Measurements from ENCODE around the gene TOM1. TPM values are rescaled to one million over a fixed set of nuclear protein-coding genes. Genes with fewer than 3 reads are reported as not detected.

Gene TOM1
- total and polyA plus RNA-seq, 4 donors: 17.9 to 53.0 (median 50.5) TPM

DNA sequence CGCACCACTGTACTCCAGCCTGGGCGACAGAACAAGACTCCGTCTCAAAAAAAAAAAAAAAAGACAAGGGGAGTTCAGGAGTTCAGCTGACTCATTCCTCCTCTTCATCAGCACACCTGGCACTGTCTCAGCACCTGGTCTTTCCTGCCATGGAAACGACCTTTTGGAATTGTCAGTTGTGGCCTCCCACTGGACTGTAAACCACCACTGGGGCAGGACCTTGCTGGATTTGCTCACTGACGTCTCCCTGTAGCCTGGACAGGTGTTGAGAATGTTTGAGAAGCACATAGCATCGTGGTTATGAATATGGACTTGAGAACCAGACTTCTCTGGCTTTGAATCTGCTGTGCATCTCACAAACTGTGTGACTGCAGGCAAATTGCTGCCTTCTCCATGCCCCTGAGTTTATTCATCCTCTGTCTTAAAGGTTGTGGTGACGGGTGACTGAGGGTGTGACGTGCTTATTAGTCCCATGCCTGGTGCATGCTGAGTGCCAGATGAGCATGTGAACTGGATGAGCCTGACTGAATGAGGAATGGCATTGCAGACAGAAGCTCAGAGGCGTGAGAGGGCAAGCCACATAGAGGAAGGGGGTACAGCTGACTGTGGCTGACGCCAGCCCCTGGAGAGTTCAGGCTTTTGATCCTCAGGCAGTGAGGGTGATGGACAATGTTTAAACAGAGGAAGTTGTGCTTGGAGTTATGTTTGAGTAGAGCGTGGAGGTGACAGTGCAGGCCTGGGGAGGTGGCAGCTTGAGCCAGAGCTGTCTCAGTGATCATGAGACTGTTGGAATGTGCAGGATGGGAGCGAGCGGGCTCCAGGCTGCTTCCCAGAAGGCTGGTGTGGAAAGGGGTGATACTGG, 12.7 kb downstream of the TOM1 start:
- Histone ChIP-seq H3K9ac (ENCODE audit: low read depth in 1 of 2, low read length in 2 of 2) (no peak overlapping the region), H3K9me3 (ENCODE audit: control insufficient read depth in 4 of 4, low read length in 3 of 4) (no peaks in the 10 kb centered on the region), H3K27me3 (ENCODE audit: control insufficient read depth in 4 of 4, insufficient read depth in 4 of 4, low read length in 3 of 4) (no peaks in the 10 kb centered on the region), H3K36me3 (ENCODE audit: control insufficient read depth in 4 of 4, insufficient read depth in 3 of 4, low read depth in 1 of 4, low read length in 3 of 4) (no peaks in the 10 kb centered on the region), H3K4me3 (ENCODE audit: low read depth in 1 of 3, low read length in 3 of 3) (no peak overlapping the region), H3K27ac (ENCODE audit: low read depth in 1 of 2, low read length in 2 of 2) (peak overlapping the region; percentile 46 to 85), H3K4me1 (ENCODE audit: control insufficient read depth in 4 of 4, insufficient read depth in 4 of 4, low read length in 3 of 4) (peaks cover 16 to 64% (median 44%) of the 10 kb centered on the region in 4 donors)
- 63% methylated on average over 13 of the region's 13 CpGs for WGBS
- TF ChIP-seq JUND (IDR thresholded peaks at IDR 0.05): peak; percentile 58 to 96
- TF ChIP-seq, protein P1, sequence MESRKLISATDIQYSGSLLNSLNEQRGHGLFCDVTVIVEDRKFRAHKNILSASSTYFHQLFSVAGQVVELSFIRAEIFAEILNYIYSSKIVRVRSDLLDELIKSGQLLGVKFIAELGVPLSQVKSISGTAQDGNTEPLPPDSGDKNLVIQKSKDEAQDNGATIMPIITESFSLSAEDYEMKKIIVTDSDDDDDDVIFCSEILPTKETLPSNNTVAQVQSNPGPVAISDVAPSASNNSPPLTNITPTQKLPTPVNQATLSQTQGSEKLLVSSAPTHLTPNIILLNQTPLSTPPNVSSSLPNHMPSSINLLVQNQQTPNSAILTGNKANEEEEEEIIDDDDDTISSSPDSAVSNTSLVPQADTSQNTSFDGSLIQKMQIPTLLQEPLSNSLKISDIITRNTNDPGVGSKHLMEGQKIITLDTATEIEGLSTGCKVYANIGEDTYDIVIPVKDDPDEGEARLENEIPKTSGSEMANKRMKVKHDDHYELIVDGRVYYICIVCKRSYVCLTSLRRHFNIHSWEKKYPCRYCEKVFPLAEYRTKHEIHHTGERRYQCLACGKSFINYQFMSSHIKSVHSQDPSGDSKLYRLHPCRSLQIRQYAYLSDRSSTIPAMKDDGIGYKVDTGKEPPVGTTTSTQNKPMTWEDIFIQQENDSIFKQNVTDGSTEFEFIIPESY (IDR thresholded peaks at IDR 0.05): no peak
- TF ChIP-seq NR2F2 (IDR thresholded peaks at IDR 0.05): peak; percentile 18
- no peak for TF ChIP-seq YY1 (IDR thresholded peaks at IDR 0.05)
- TF ChIP-seq, protein P2, sequence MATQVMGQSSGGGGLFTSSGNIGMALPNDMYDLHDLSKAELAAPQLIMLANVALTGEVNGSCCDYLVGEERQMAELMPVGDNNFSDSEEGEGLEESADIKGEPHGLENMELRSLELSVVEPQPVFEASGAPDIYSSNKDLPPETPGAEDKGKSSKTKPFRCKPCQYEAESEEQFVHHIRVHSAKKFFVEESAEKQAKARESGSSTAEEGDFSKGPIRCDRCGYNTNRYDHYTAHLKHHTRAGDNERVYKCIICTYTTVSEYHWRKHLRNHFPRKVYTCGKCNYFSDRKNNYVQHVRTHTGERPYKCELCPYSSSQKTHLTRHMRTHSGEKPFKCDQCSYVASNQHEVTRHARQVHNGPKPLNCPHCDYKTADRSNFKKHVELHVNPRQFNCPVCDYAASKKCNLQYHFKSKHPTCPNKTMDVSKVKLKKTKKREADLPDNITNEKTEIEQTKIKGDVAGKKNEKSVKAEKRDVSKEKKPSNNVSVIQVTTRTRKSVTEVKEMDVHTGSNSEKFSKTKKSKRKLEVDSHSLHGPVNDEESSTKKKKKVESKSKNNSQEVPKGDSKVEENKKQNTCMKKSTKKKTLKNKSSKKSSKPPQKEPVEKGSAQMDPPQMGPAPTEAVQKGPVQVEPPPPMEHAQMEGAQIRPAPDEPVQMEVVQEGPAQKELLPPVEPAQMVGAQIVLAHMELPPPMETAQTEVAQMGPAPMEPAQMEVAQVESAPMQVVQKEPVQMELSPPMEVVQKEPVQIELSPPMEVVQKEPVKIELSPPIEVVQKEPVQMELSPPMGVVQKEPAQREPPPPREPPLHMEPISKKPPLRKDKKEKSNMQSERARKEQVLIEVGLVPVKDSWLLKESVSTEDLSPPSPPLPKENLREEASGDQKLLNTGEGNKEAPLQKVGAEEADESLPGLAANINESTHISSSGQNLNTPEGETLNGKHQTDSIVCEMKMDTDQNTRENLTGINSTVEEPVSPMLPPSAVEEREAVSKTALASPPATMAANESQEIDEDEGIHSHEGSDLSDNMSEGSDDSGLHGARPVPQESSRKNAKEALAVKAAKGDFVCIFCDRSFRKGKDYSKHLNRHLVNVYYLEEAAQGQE (IDR thresholded peaks at IDR 0.05): peak; percentile 20
- no peak for TF ChIP-seq FOXA1 (IDR thresholded peaks at IDR 0.05)
- peak; percentile 4 to 19 for TF ChIP-seq RAD21 (IDR thresholded peaks at IDR 0.05)
- peak; percentile 79 to 89 for TF ChIP-seq HNF4A (conservative IDR thresholded peaks at IDR 0.05)
- TF ChIP-seq HNF4G (IDR thresholded peaks at IDR 0.05): peak; percentile 57
- TF ChIP-seq, protein P3, sequence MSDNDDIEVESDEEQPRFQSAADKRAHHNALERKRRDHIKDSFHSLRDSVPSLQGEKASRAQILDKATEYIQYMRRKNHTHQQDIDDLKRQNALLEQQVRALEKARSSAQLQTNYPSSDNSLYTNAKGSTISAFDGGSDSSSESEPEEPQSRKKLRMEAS (IDR thresholded peaks at IDR 0.05): peak; percentile 64
- TF ChIP-seq FOXA2 (IDR thresholded peaks at IDR 0.05): no peak
- TF ChIP-seq, protein P4, sequence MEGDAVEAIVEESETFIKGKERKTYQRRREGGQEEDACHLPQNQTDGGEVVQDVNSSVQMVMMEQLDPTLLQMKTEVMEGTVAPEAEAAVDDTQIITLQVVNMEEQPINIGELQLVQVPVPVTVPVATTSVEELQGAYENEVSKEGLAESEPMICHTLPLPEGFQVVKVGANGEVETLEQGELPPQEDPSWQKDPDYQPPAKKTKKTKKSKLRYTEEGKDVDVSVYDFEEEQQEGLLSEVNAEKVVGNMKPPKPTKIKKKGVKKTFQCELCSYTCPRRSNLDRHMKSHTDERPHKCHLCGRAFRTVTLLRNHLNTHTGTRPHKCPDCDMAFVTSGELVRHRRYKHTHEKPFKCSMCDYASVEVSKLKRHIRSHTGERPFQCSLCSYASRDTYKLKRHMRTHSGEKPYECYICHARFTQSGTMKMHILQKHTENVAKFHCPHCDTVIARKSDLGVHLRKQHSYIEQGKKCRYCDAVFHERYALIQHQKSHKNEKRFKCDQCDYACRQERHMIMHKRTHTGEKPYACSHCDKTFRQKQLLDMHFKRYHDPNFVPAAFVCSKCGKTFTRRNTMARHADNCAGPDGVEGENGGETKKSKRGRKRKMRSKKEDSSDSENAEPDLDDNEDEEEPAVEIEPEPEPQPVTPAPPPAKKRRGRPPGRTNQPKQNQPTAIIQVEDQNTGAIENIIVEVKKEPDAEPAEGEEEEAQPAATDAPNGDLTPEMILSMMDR (IDR thresholded peaks at IDR 0.05; ENCODE audit: low read depth, low read length, missing input control): no peak
- peak; percentile 69 to 91 for TF ChIP-seq RXRA (IDR thresholded peaks at IDR 0.05)
- TF ChIP-seq EGR1 (IDR thresholded peaks at IDR 0.05; ENCODE audit: low read depth in 2 of 2): no peak
- TF ChIP-seq SP1 (IDR thresholded peaks at IDR 0.05): peak; percentile 65
- TF ChIP-seq TAF1 (conservative IDR thresholded peaks at IDR 0.05): no peak
- no peak for TF ChIP-seq GABPA (IDR thresholded peaks at IDR 0.05 in 1 of 2, conservative IDR thresholded peaks at IDR 0.05 in 1 of 2)
- TF ChIP-seq, protein P5, sequence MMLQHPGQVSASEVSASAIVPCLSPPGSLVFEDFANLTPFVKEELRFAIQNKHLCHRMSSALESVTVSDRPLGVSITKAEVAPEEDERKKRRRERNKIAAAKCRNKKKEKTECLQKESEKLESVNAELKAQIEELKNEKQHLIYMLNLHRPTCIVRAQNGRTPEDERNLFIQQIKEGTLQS (IDR thresholded peaks at IDR 0.05): no peak
- DNase-seq (ENCODE audit: low spot score): no peak

All from liver (tissue), 9 donors.